Immature natural killer cell (primary cell): ENCODE measurements around the gene GPR171. TPM values are rescaled to one million over a fixed set of nuclear protein-coding genes. Genes with fewer than 3 reads are reported as not detected.

Experiments used
- DNase-seq, 3 donors: peaks; one replicate each; pipeline ENCODE4 v3.0.0; 2022; ENCODE audit warnings: mixed read lengths in 1 of 3
- H3K27ac Mint-ChIP-seq, 6 donors: one replicate each; pipeline ENCODE4 v1.8.0; 2020; ENCODE audit warnings: mixed read lengths in 6 of 6, mild to moderate bottlenecking in 5 of 6, inconsistent platforms in 4 of 6, moderate library complexity in 3 of 6
- H3K27me3 Mint-ChIP-seq, 3 donors: one replicate each; pipeline ENCODE4 v1.8.0; 2020 to 2021; ENCODE audit warnings: low read depth in 3 of 3, mild to moderate bottlenecking in 3 of 3, mixed read lengths in 3 of 3, moderate library complexity in 3 of 3, inconsistent platforms in 1 of 3
- H3K36me3 Mint-ChIP-seq, 3 donors: one replicate each; pipeline ENCODE4 v1.8.0; 2020; ENCODE audit warnings: mixed read lengths in 3 of 3, inconsistent platforms in 2 of 3, mild to moderate bottlenecking in 2 of 3
- H3K4me1 Mint-ChIP-seq, 2 donors: one replicate each; pipeline ENCODE4 v1.8.0; 2020; ENCODE audit warnings: inconsistent platforms in 2 of 2, mild to moderate bottlenecking in 2 of 2, mixed read lengths in 2 of 2, moderate library complexity in 1 of 2
- H3K4me3 Mint-ChIP-seq, 5 donors: one replicate each; pipeline ENCODE4 v1.8.0; 2020; ENCODE audit warnings: mild to moderate bottlenecking in 5 of 5, mixed read lengths in 5 of 5, inconsistent platforms in 3 of 5, moderate library complexity in 3 of 5
- H3K9me3 Mint-ChIP-seq, 6 donors: one replicate each; pipeline ENCODE4 v1.8.0; 2020; ENCODE audit warnings: mild to moderate bottlenecking in 6 of 6, mixed read lengths in 6 of 6, inconsistent platforms in 4 of 6, moderate library complexity in 3 of 6
- polyA plus RNA-seq, 3 donors: library from polyadenylated mRNA; unstranded; fragments of 300-500 nt; fragmentation: Illumina TruSeq; gene quantifications; one replicate each; pipeline ENCODE4 v1.2.3, GENCODE V29; 2021

Gene GPR171
- polyA plus RNA-seq, 3 donors from 2014 or later, result 9.3 to 16.5 (median 13.5) TPM

GRCh38 chr3:151226088-151226563 is 23.1 kb upstream of the GPR171 start:
- H3K9me3 Mint-ChIP-seq, result peaks cover 0 to under 1% (median 0%) of the 10 kb centered on the region in 6 donors
- peak overlapping the region in 2 of 5 donors; percentile 76 to 78 for H3K4me3 Mint-ChIP-seq
- peak overlapping the region; percentile 47 to 93 (median 86) for H3K27ac Mint-ChIP-seq
- peaks cover 0 to 8% (median 7%) of the 10 kb centered on the region in 3 donors for H3K36me3 Mint-ChIP-seq
- H3K4me1 Mint-ChIP-seq, result peaks cover 58% of the 10 kb centered on the region in 2 donors
- peaks cover 0 to 5% (median 3%) of the 10 kb centered on the region in 3 donors for H3K27me3 Mint-ChIP-seq
- DNase-seq, result no peak

DNA sequence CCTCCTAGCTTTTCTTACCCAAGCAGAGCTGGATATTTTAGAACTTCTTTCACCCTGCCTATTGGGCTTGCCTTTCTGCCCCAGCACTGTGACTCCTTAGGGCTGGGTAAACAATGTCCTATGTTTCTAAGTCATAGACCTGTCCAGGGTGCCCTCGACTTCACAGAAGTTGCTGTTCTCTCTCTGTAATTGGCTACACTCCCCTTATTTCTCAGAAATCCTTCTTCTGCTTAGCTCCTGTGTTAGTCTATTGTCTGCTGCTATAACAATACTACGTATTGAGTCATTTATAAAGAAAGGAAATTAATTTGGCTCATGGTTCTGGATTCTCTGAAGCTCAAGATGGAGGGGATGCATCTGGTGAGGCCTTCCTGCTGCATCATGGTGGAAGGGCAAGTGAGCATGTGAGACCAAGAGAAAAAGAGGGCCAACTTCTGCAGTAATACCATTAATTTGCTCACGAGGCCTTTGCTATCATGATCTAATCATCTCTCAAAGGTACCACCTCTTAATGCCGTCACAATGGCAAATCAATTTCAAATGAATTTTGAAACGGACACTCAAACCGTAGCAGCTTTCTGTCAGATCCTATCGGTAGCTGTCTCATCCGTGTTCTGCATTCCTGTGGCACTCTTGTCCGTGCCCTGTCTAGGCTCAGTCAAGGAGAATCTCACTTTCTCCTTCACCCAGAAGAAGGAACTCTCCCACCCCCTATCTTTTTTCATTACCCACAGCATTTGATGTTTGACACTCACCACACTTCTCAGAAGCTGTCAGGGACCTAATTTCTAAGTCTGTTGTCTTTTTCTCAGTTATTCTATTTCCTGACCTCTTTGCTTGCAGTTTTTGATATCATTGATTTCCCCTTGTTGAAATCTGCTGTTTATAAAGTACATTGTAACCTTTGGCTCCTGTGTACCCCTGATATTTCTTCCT is 22.3 kb upstream of the GPR171 start:
- H3K27me3 Mint-ChIP-seq, result peaks cover 0 to 3% (median 0%) of the 10 kb centered on the region in 3 donors
- H3K4me3 Mint-ChIP-seq, result peak overlapping the region in 4 of 5 donors; percentile 27 to 78 (median 68)
- peaks cover 0 to 6% (median 0%) of the 10 kb centered on the region in 6 donors for H3K9me3 Mint-ChIP-seq
- H3K27ac Mint-ChIP-seq, result peak overlapping the region; percentile 47 to 93 (median 86)
- no peak for DNase-seq
- H3K4me1 Mint-ChIP-seq, result peaks cover 50% of the 10 kb centered on the region in 2 donors
- H3K36me3 Mint-ChIP-seq, result peaks cover 6 to 14% (median 12%) of the 10 kb centered on the region in 3 donors

GRCh38 chr3:151224268-151224866 is 21.4 kb upstream of the GPR171 start:
- Mint-ChIP-seq H3K4me1 (peaks cover 48 to 49% of the 10 kb centered on the region in 2 donors), H3K36me3 (peaks cover 6 to 14% (median 12%) of the 10 kb centered on the region in 3 donors), H3K27ac (peak overlapping the region; percentile 37 to 93 (median 77)), H3K4me3 (peak overlapping the region; percentile 40 to 77 (median 63)), H3K27me3 (peaks cover 0 to 3% (median 0%) of the 10 kb centered on the region in 3 donors), H3K9me3 (peaks cover 0 to 6% (median 0%) of the 10 kb centered on the region in 6 donors)
- peak in 2 of 3 donors; percentile 23 to 42 for DNase-seq

DNA sequence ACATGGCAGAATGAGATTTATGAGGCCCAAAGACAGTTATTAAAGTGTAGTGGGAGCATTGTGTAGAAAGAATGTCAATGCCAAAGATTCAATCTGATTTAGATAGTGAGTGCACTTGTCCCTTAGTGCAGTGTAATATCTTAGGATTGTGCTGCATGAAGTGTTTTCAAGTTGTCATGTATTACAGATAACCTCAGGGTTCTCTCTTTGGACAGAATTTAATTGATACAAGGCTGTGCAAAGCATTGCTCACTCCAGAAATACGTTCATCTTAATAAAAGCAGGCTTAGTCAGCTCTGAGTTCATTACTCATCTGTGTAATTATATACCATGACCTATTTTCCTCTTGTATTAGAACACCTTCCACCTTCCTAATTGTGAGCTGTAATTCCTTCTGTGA is 16.0 kb upstream of the GPR171 start:
- DNase-seq, result no peak
- Mint-ChIP-seq H3K4me1 (peaks cover 8 to 10% of the 10 kb centered on the region in 2 donors), H3K27ac (no peak overlapping the region)

DNA sequence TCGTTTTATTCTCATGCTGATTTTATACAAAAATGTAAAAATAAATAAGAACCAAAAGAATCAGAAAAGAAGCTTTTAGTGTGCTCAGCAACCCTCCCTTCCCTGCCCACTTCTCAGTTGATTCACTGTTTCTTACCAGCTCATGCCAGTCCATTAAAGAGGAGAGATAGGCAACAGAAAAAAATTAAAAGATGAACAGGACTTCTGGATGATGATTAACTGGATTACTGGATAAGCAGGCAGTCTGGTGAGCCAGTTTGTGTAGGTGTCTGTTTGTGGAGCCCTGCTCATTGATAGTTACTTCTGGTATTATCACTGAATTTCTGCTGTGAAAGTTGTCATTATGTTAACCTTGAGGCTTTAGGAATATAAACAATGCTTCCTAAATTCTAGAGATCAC is 15.1 kb upstream of the GPR171 start:
- H3K9me3 Mint-ChIP-seq, result peaks cover 0 to 6% (median 0%) of the 10 kb centered on the region in 6 donors
- no peak overlapping the region for H3K4me3 Mint-ChIP-seq
- peaks cover 0 to 2% (median 2%) of the 10 kb centered on the region in 3 donors for H3K27me3 Mint-ChIP-seq
- no peak for DNase-seq
- peaks cover 6 to 14% (median 12%) of the 10 kb centered on the region in 3 donors for H3K36me3 Mint-ChIP-seq
- no peak overlapping the region for H3K27ac Mint-ChIP-seq
- peaks cover 0 to 6% of the 10 kb centered on the region in 2 donors for H3K4me1 Mint-ChIP-seq

More for the DNA sequence above, 16.0 kb upstream of the GPR171 start:
- H3K4me3 Mint-ChIP-seq, result no peak overlapping the region
- peaks cover 6 to 14% (median 12%) of the 10 kb centered on the region in 3 donors for H3K36me3 Mint-ChIP-seq
- H3K9me3 Mint-ChIP-seq, result peaks cover 0 to 6% (median 0%) of the 10 kb centered on the region in 6 donors
- H3K27me3 Mint-ChIP-seq, result peaks cover 0 to 2% (median 2%) of the 10 kb centered on the region in 3 donors

DNA sequence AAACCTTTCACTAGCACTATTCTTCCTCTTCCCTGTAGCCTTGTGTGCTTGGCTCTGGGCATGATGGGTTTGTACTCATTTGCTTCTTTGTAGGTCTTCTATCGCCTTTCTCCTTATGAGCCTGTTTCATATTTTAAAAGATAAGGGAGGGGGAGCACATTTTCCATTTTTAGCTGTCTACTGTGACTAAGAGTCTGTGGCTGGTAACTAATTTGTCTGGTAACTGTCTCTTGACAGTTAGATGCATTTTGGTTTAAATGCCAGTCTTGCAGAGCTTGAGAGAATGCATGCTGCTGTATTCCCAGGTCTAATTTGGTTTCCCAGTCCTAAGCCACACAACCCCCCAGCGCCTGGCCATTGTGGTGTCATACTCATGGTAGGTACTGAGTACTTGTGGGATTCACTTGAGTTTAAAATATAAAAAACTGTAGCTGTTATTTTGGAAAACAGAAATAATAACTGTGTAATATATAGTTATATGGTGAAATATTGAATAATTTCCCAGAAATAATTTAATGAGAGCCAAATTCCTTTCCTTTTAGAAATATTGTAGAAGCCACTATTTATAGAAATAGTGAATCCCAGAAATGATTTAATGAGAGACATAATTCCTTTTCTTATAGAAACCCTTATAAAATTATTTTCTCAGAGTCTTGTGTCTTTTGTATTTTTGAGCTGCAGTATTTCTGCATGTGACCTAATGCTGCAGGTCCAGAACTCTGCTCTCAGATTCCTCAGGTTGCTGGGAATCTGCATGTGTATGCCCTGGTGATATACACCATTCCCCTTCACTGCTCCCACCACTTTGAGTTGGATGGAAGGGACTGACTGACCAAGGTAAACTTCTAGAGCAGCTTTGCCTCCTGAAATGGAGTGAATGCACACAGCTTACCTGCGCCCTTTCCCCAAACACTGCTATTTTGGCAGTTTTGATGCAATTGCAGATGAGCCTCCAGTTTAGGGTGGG is 13.9 kb upstream of the GPR171 start:
- DNase-seq, result no peak
- no peak overlapping the region for H3K4me3 Mint-ChIP-seq
- H3K9me3 Mint-ChIP-seq, result peaks cover 0 to 6% (median 0%) of the 10 kb centered on the region in 6 donors
- H3K36me3 Mint-ChIP-seq, result peaks cover 6 to 8% (median 6%) of the 10 kb centered on the region in 3 donors
- peak overlapping the region in 1 of 6 donors; percentile 24 for H3K27ac Mint-ChIP-seq
- peaks cover 0 to under 1% of the 10 kb centered on the region in 2 donors for H3K4me1 Mint-ChIP-seq
- peaks cover 0 to 2% (median 2%) of the 10 kb centered on the region in 3 donors for H3K27me3 Mint-ChIP-seq

DNA sequence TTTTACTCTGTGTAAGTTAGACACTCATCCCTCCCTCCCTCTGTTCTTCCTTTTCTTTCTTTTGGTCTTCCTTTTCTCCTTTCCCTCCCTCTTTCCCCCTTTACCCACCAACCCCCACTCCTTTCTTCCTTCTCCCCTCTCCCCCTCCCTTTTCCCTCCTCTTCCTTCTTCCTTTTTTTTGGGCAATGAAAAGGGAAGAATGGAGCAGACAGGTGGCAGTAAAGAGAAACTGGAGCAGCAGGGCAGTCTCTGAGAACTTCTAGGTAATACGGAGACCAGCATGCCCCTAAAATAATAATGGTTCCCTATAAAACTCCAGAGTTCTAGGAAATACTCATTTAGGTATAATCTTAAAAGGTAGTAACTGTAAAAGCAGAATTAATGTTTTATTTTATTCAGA is 11.4 kb upstream of the GPR171 start:
- Mint-ChIP-seq H3K27ac (no peak overlapping the region), H3K27me3 (peaks cover 0 to 2% (median 2%) of the 10 kb centered on the region in 3 donors), H3K4me1 (peaks cover 15 to 19% of the 10 kb centered on the region in 2 donors), H3K4me3 (no peak overlapping the region), H3K9me3 (no peaks in the 10 kb centered on the region), H3K36me3 (no peaks in the 10 kb centered on the region)
- no peak for DNase-seq

- Mint-ChIP-seq H3K36me3 (no peaks in the 10 kb centered on the region), H3K4me3 (no peak overlapping the region), H3K27ac (no peak overlapping the region), H3K9me3 (no peaks in the 10 kb centered on the region), H3K4me1 (peaks cover 21 to 24% of the 10 kb centered on the region in 2 donors), H3K27me3 (peaks cover 0 to 2% (median 2%) of the 10 kb centered on the region in 3 donors)
- no peak for DNase-seq
Measured at GRCh38 chr3:151213881-151214280, 10.9 kb upstream of the GPR171 start.

- H3K27ac Mint-ChIP-seq, result no peak overlapping the region
- H3K36me3 Mint-ChIP-seq, result no peaks in the 10 kb centered on the region
- peaks cover 24 to 29% of the 10 kb centered on the region in 2 donors for H3K4me1 Mint-ChIP-seq
- no peak for DNase-seq
- H3K27me3 Mint-ChIP-seq, result peaks cover 0 to 2% (median 2%) of the 10 kb centered on the region in 3 donors
- no peak overlapping the region for H3K4me3 Mint-ChIP-seq
- no peaks in the 10 kb centered on the region for H3K9me3 Mint-ChIP-seq
Measured at GRCh38 chr3:151213151-151213550, 10.1 kb upstream of the GPR171 start.

- no peaks in the 10 kb centered on the region for H3K27me3 Mint-ChIP-seq
- H3K9me3 Mint-ChIP-seq, result no peaks in the 10 kb centered on the region
- H3K27ac Mint-ChIP-seq, result peak overlapping the region in 1 of 6 donors; percentile 63
- H3K4me1 Mint-ChIP-seq, result peaks cover 29 to 30% of the 10 kb centered on the region in 2 donors
- peak overlapping the region in 3 of 5 donors; percentile 22 to 55 (median 43) for H3K4me3 Mint-ChIP-seq
- H3K36me3 Mint-ChIP-seq, result peaks cover 0 to 5% (median 0%) of the 10 kb centered on the region in 3 donors
- no peak for DNase-seq
Measured at GRCh38 chr3:151210676-151211381, 7.8 kb upstream of the GPR171 start.

DNA sequence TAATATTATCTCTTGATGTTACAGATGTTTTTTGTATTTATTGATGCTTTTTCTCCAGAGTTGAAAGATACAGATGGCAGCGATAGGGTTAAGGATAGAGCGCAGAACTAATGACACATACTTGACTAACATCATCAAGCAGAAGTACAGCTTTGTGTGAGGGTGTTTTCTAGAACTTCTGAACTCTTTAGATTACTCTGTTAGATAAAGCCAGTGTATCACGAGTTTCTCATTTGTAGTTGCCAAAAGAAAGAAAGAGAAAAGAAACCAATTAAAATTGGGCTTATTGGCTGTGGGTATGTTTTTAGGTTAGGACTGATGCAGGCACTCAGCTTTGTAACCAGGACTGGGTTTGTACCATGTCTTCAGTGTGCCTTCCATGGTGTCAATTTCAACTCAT is 6.6 kb upstream of the GPR171 start:
- H3K4me1 Mint-ChIP-seq, result peaks cover 34 to 36% of the 10 kb centered on the region in 2 donors
- H3K36me3 Mint-ChIP-seq, result peaks cover 0 to 5% (median 0%) of the 10 kb centered on the region in 3 donors
- H3K4me3 Mint-ChIP-seq, result peak overlapping the region in 2 of 5 donors; percentile 46
- peak overlapping the region in 5 of 6 donors; percentile 39 to 71 (median 49) for H3K27ac Mint-ChIP-seq
- DNase-seq, result peak in 1 of 3 donors; percentile 36
- no peaks in the 10 kb centered on the region for H3K9me3 Mint-ChIP-seq
- peaks cover 0 to 2% (median 0%) of the 10 kb centered on the region in 3 donors for H3K27me3 Mint-ChIP-seq

DNA sequence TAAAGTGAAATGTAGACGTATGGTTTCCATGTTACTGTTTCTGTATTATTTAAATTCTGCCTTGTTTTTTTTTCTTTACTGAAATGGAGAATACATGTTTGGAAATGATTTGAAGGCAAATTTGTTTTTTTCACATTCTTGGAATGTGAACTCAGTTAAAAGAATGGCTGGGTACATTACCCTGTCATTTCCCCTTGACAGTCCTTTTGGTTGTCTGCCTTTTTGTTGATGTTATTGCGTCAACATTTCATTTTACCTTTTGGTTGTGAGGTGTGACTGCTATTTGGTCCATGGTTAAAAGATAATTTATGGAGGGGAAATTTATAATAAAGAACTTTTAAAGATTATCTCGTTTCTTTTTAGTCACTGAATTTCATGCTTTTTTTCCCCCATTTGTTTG is 3.2 kb upstream of the GPR171 start:
- DNase-seq, result no peak
- no peaks in the 10 kb centered on the region for H3K9me3 Mint-ChIP-seq
- peaks cover 0 to 7% (median 5%) of the 10 kb centered on the region in 3 donors for H3K27me3 Mint-ChIP-seq
- H3K36me3 Mint-ChIP-seq, result peaks cover 0 to 5% (median 0%) of the 10 kb centered on the region in 3 donors
- peak overlapping the region in 2 of 6 donors; percentile 12 to 86 for H3K27ac Mint-ChIP-seq
- H3K4me3 Mint-ChIP-seq, result peak overlapping the region in 1 of 5 donors; percentile 82
- peaks cover 60 to 69% of the 10 kb centered on the region in 2 donors for H3K4me1 Mint-ChIP-seq
